HCEC 1CT (cell line): Measurements from ENCODE around the gene ARHGAP18.

Experiments
- DNase-seq: peaks from one replicate; pipeline ENCODE4 v3.0.0-alpha.2; 2017

Gene ARHGAP18

GRCh38 chr6:129641344-129641743 lies 68.6 kb downstream of the ARHGAP18 start:
- peak; percentile 73 for DNase-seq

- no peak for DNase-seq
Measured at GRCh38 chr6:129638686-129639085, 71.3 kb downstream of the ARHGAP18 start.

DNA sequence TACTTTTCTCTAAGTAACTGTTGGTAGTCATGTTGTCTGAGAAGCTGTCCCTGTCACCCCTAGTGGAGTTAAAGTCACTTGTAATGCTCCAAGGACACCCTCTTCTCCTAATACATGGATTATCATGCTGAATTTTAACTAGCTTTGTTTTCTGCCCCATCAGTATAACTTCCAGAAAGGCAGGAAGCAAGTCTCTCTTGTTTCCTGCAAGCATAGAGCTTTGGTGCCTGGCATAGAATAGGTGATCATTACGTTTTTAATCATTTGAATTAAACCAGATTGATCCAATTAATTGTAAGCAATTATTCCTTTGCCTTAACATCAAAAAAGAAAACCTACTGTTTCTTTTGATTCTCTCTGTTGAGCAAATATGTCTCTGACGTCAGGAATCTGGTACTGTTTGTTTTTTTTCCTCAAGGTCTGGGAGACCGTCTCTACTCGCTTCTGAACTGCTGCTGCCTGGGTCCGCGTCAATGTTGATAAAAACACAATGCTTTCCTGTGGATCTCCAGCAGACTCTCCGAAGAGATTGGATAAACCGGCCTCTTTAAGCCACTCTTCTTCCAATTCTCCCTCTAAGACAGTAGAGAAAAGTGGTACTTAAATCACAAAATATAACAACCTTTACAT lies 71.8 kb downstream of the ARHGAP18 start:
- DNase-seq: no peak

DNA sequence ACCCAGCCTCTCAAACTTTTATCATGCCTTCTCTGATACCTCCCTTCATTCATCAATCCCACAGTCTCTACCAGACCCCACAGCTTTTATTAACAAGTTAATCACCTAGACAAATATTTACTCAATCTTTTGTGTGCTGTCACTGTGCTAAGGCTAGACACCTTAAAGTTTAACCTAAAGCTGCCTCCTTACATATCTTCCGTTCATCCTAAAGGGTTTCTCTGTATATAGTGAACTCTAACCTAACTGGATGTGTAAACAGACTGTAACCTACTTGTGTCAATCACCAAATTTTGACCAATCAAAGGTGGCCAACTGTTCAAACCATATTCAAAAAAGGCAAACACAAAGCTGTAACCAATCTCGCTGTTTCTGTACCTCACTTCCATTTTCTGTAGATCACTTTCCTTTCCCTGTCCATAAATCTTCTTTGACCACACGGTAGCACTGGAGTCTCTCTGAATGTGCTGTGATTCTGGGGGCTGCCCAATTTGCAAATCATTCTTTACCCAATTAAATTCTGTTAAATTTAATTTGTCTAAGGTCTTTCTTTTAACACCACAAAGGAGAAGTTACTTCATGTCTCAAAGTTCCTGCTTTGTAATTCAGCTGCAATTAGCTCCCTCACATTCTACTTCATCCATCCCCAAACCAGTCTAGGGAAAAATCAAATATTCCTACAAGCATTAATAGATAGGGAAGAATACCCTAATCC lies 72.5 kb downstream of the ARHGAP18 start:
- DNase-seq: no peak

DNA sequence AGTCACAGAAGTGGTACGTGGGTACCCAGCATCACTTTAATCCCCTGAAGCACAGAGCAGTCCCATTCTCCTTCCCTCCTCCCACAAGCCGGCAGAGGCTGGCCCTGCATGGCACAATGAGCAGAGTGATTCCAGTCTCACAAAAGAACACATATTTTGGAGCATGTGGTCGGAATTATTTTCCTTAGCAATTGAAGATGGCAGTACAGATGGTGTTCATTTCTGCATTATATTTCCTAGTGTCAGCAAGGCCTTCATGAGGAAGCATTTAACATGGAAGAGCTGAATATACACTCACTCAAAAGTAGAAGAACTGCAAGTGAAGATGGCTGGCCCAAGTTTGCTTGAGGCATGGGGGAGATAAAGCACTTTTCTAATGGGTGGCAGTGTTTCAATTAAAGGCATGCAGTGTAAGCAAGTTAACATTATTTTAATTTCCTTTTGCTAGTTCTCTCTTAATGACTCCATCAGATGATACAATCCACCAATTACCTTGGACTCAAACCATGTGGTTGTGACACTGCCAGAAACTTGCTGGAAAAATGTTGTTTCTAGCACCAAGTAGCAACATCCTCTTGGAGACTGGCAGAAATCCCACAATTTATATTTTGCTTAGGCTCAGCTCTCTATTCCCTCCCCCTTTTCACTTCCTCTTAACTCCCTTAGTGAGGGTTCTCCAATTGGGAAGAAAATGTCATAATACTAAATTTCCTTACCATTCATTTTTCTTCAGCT lies 74.4 kb downstream of the ARHGAP18 start:
- peak; percentile 63 for DNase-seq

DNA sequence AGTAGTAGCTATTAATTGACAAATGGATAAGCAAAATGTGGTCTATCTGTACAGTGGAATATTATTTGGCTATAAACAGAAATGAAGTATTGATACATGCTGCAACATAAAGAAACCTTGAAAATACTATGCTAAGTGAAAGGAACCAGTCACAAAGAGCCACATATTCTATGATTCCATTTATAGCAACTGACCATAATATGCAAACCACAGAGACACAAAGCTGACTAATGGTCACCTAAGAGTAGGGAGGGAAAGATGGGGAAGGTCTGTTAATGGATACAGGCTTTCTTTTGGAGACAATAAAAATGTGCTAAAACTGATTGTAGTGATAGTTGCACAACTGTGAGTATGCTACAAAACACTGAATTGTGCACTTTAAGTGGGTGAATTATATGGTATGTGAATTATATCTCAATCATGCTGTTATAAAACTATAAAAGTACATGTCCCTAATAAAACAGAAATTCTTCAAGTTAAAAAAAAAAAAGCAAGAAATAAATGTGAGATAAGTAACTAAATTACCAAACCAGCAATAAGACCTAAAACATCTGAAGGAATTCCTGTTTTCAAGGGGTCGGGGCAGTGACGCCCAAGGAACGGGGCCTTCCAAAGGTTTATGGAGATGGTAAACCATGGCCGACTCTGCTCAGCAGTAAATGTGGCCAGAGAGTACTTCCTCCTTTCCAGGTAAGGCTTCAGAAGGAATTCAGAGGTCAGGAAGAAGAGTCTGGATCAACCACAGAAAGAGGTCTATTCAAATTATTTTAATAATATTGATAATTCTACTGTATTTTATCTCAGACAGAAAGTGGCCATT lies 75.4 kb downstream of the ARHGAP18 start:
- no peak for DNase-seq

GRCh38 chr6:129633529-129633928 lies 76.4 kb downstream of the ARHGAP18 start:
- DNase-seq: no peak

DNA sequence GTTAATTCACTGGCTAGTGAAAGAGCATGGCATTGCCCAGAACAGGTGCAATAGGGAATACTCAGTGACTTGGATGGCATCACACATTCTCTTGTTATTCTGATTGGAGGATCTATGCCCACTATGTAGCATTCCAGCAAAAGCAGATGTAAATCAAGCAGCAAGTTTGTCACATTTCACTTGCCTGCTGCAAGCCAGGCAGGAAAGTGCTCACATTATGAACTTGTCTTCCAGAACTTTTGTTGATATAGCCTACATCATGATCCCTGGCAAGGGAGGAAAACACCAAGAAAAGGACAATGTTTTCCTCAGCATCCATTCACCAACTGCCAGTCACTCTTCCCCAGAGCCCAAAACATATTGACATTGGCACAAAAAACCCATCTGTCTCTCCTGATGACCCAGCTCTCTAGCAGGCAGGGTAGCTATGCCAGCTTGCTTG lies 77.8 kb downstream of the ARHGAP18 start:
- no peak for DNase-seq

DNA sequence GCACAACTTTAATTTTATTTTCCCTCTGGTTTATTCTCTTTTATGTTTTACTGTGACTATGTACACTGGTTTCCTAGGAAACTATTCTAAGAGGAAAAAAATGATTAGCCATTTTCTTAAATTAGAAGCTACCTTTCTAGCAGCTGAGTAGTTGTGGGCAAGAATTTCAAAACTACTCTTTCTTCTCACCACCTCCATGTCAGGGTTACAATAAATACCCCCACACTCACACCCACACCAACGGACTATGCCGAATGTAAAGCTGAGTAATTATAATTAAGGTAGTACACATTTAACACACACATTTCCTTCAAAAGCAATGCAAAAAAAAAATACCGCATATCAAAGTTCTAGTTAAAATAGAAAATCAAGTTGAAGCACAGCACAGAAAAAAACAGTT lies 78.9 kb downstream of the ARHGAP18 start:
- no peak for DNase-seq

GRCh38 chr6:129630596-129630995 lies 79.4 kb downstream of the ARHGAP18 start:
- no peak for DNase-seq

DNA sequence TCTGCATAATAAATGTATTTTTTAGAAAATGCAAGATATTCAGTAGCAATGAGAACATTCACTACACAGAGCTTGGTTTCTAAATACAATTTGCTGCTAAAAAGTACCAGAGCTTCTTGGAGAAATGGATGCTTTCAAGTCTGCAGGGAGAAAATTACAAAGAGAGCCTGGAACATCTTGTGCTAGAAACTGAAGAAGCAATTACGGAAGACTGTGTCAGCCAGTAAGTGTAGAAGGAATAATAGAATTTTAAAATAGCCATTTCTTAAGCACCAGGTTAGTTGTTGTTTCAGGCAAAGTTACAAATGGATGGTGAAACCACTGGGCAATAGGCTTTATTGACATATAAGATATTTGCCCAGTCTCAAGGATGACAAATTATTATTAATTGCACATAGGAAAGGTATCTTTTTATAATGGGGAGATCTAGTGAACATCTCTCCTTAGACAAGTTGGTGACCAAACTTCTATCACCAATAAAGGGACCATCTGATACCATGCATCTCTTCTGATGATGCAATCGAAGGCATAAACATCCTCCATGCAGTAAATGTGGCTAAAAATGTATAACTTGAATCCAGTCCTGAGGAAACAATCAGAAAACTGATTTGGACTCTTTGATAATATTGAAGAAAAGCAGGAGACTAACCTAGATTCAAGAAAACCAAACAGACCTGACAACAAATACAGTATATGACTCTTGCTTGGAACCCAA lies 81.7 kb downstream of the ARHGAP18 start:
- no peak for DNase-seq

GRCh38 chr6:129624488-129624887 lies 85.5 kb downstream of the ARHGAP18 start:
- no peak for DNase-seq

DNA sequence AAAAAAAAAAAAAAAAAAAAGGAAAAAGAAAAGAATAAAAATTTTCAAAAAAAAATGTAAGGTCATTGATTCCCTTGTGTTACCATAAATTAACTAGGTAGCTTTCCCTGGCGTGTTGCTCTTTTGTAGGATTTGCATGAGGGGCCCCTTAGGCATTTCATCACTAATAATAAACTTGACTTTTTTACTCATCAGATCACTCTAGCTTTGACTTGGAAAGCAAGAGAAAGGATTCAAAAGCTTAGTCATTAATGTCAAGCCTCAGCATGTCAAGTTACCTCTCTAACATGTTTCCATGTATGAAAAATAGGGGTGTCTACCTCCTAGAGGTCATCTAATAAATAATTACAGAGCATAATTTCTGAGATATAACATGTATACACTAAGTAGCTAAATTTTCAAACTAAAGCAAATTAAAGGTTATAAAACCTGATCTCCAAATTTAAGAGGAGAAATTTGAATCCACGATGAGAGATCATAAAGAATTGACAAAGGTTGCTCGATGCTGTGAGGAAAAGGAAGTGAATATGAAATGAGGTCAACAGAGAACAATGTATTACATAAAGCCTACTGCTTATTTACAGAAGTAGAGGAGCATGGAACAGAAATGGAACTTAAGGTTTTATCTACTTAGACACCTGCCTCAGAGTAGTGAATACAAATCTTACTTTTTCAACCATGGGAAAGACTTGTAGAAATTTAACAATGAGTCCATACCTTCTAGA lies 86.8 kb downstream of the ARHGAP18 start:
- no peak for DNase-seq

- peak; percentile 17 for DNase-seq
Measured at GRCh38 chr6:129621252-129621651, 88.7 kb downstream of the ARHGAP18 start.

- DNase-seq: no peak
Measured at GRCh38 chr6:129620234-129620610, 89.8 kb downstream of the ARHGAP18 start.

DNA sequence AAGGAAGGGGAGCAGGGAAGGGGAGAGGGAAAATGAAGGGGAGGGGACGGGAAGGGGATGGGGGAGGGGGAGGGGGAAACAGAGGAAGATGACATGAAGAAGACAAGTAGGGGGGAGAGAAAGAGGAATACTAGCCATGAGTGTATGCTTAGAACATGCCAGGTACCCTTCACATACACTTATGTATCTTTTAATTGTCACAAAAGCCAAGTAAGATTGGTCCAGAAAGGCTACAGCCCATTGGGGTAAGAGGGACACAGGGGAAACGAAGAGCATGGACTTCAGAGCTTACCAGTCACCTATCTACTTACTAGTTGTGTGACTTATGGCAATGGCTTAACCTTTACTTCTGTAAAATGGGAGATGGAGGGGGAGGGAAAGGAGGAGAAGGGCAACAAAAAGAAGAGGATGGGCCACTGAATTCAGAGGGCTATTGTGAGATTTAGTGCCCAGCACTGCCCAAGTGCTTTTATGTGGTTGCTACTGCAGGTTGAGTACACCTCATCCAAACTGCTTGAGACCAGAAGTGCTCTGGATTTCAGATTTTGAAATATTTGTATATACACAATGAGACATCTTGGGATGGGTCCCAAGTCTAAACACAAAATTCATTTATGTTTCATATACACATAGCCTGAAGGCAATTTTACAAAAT lies 90.3 kb downstream of the ARHGAP18 start:
- no peak for DNase-seq

DNA sequence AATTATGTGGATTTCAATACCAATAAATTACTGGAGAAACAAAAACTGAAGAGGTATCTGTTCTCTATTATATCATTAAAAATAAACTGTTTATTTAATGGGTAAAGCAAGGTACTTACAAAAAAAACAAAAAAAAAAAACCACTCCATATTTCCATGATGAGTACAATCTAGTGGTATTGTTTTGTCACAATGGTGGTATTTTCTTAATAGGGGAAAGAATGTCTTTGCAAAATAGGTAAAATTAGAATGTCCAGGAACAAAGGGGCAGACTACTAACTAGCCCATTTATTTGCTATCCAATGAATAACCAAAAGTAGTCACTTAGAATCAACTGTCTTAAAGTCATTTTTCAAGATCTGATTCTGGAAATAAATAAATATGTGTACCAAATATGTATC lies 92.0 kb downstream of the ARHGAP18 start:
- no peak for DNase-seq

- DNase-seq: peak; percentile 21
Measured at GRCh38 chr6:129615496-129615895, 94.5 kb downstream of the ARHGAP18 start.

GRCh38 chr6:129615020-129615419 lies 95.0 kb downstream of the ARHGAP18 start:
- no peak for DNase-seq

DNA sequence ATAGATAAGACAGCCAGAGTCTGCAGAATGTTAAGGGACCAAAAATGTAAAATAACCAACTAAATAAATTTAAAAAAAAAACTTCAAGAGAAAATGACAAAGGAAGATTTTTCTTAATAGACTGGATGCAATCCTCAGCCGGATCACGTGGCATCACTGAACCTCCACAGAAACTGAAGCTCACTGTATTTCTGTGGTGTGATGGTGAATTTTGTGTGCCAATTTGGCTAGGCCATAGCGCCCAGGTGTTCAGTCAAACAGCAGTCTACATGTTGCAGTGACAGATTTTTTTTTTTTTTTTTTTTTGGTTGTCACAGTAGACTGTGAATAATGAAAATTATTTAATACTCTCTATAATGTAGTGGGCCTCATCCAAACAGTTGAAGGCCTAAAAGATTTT lies 95.5 kb downstream of the ARHGAP18 start:
- no peak for DNase-seq

DNA sequence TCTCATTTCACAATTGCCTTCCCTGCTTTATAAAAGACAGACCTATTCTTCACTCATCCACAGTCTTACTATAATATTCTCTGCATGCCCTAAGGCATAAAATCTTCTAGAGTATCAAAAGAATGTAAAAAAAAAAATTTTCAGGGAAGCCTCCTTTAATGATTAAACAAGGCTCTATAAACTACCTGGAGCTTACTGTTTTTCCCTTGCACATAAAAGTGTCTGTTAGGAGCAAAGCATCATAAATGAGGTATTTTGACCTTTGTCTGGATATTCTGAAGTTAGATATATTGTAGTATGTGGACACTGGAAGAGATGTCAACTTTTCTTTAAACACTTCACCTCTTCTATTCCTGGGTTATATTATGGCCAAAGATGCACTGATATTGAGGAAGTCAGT lies 97.5 kb downstream of the ARHGAP18 start:
- DNase-seq: no peak
